ENCODE results near the gene PITPNM3.
"Not testable (repeated sequence)": the region's sequence is repeated elsewhere in the genome, so short reads cannot be mapped to it uniquely, and the experiment has no call there.

Gene PITPNM3

DNA sequence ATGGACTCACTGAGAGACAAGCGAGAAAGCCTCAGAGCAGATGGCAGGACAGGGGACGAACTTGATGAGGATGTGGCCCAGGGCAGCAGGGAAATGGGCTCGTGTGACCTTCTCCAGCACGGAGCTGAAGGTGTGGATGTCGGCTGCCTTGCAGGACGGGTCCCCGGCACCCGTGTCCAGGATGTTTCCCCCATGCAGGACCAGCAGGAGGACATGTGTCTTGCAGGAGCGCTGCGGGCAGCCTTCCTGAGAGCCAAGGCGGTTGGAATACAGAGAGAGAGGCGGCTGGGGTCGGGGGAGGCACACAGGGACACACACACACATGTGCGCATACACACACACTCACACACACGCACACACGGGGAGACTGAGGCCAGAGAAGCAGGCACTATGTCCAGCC, 72.8 kb downstream of the PITPNM3 start:
- no peak for DNase-seq (ENCODE audit: extremely low read depth in 1 of 2, low read depth in 1 of 2)

DNA sequence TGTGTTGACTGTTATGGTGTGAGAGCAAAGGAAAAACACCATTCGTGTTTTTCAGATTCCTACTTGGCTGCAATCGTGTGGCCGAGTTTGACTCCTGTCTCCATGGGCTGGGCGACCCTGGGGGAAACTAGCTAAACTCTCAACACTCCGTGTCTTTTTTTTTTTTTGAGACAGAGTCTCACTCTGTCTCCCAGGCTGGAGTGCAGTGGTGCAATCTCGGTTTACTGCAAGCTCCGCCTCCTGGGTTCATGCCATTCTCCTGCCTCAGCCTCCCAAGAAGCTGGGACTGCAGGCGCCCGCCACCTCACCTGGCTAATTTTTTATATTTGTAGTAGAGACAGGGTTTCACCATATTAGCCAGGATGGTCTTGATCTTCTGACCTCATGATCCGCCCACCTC, 73.6 kb downstream of the PITPNM3 start:
- not testable (repeated sequence) for DNase-seq (ENCODE audit: extremely low read depth in 1 of 2, low read depth in 1 of 2)

DNA sequence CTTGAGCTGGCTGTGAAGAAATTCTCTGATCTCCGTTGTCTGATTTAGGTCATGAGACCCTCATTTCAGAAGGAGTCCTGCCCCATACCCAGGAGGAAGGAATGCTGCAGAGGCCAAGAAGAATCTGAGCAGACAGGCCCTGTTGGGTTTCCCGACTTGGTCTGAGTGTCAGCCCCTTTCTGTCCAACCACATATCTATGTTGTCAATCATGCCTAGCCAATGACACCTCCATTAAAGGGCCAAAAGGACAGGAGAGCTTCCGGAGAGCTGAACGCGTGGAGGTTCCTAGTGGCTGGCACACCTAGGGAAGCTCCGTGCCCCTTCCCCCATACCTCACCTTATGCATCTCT, 74.3 kb downstream of the PITPNM3 start:
- DNase-seq (ENCODE audit: extremely low read depth in 1 of 2, low read depth in 1 of 2) = no peak

DNA sequence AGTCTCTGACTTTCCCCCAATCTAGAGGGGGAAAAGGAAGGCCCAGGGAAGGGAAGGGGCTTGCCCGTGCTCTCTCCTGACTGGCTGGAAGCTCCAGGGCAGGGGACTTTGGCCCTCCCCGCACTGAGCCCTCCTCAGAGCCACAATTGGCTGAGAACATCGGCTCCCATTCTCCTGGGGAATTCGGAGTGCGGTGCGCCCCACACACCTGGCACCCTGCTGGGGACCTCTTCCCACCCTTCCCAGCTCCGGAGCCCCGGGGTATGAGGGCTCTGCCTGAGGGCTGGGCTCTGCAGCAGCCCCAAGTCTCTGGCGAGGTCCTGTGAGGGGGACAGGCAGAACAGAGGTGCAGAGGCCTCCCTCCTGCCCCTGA, 76.1 kb downstream of the PITPNM3 start:
- no peak for DNase-seq (ENCODE audit: extremely low read depth in 1 of 2, low read depth in 1 of 2)

DNA sequence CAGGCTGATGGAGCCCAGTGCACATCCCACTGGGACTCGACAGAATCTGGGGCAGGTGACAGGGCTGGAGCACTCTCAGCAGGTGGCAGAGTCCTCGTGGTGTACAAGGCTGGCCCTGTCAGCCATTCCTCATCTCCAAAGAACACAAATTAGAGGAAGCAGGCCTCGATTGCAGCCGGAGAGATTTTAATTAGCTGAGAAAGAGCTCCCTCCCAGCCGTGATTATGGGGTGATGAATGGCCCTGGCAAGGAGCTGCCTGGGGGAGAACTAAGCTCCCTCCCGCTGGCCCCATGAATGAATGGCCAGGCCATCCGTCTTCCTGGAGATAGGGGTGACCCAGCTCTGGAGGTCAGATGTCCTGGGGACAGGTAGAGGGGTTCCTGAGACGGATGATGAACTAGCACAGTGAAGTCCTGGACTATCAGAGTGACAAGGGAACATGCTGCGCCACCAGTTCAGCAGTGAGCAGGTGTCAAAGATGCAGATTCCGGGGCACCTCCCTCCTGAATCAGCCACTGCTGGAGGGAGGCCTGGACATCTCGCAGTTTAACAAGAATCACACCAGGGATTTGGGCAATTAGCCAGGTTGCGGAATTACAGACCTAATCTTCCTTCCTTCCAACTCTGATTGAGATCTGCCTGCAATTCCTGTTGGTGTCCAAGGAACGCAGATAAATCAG, 76.6 kb downstream of the PITPNM3 start:
- no peak for DNase-seq (ENCODE audit: extremely low read depth in 1 of 2, low read depth in 1 of 2)

DNA sequence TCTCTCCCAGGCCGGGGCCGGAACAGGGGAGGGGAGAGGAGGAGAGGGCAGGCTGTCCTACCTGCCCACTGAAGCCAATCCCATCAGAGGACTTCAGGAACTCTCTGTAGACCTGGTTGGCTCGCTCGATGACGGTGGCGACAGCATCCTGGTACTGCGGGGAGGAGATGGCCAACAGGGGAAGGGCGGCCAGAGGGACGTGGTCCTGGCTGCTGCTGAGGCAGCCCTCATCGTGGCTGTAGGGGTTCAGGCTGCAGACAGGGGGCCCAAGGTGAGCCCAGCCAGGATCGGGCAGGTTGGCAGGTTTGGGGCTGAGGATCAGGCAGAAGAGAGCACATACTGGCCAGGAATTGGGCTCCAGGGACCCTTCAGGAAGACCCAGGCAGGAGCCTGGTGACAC, 77.9 kb downstream of the PITPNM3 start:
- DNase-seq (ENCODE audit: extremely low read depth in 1 of 2, low read depth in 1 of 2) = no peak

DNA sequence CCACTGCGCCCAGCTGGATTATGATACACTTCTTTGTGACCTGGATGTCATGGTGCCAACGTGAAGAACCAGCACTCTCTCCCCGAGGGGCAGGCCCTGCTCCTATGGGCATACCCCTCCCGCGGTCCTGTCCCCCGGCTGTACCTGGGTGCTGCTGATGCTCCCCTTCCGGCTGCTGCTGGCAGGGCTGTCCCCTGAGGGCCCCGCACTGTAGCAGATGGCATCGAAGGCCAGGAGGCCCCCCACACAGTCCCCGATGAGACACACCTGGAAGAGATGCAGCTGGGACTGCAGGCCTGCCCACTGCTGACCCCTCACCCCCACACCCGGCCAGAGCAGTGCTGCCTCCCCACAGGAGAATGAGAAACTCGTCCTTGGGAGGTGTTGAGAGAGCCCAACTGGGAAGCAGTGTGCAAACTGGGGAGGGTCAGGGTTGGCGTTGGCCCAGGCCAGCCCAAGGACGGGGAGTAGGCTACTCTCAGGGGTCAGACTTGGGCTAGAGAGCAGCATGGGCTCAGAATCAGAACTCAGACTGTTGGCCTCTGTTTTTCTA, 78.4 kb downstream of the PITPNM3 start:
- DNase-seq (ENCODE audit: extremely low read depth in 1 of 2, low read depth in 1 of 2) = no peak

DNA sequence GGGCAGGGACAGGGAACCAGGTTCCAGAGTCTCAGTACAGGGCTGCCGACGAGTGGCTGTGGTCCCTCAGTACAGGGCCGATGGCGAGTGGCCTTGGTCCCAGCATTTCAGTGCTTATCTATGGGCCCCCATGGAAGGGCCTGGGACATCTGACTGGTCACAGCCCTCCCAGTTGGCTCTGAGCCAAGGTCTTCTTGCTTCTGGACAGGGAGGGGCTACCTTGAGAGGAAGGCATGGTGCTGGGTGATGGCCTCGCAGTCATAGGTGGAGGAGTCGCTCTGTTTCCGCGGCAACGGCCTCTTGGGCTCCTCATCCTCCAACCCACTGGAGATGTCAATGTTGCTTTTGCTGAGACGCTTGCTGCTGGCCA, 79.6 kb downstream of the PITPNM3 start:
- DNase-seq (ENCODE audit: extremely low read depth in 1 of 2, low read depth in 1 of 2) = no peak

DNA sequence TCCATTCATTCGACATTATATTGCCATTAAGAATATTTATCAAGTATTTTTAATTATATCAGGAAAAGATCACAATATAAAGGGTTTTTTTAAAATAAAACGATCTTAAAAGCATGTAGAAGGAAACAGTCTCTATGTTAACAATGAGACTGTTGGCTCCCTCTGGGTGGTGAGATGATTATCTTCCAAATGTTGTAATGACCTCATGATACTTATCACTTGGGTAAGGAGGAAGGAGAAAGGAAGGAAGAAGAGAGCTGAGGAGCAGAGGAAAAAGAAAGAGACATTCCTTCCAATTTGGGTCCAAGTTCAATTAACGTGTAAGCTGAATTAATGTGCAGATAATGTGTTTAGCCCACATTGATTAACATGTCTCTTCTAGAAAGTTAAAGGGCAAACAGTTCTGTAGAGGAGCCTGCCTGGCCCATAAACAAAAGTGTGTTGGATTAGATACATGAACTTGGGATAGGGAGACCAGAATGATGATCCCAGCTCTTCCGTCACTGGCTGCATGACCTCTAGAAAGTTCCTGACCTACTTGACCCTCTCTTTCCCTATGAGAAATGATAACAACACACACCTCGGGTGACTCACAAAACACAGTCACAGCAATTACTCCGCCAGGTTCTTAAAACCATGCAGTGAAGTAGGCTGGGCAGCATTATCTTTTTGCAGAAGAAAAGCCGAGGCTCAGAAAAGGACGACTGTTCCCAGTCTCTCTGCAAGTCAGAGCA, 80.1 kb downstream of the PITPNM3 start:
- no peak for DNase-seq (ENCODE audit: extremely low read depth in 1 of 2, low read depth in 1 of 2)

DNA sequence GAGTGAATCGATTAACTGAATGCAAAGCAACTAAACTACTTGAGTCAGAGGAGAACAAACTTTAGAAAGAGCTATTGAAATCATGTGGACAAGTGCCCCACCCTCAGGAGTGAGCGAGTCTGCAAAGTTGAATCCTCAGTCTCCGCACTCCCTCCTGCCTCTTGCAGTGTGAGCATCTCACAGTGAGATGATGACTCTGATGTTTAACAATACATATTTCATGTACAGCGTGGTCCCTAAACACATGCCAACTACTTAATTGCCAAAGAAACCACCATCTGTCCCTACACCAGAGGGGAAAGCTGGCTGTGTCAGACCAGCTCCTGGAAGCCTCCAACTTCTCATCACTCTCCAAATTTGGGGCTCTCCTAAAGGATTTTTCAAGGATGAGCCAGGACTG, 80.9 kb downstream of the PITPNM3 start:
- no peak for DNase-seq (ENCODE audit: extremely low read depth in 1 of 2, low read depth in 1 of 2)

DNA sequence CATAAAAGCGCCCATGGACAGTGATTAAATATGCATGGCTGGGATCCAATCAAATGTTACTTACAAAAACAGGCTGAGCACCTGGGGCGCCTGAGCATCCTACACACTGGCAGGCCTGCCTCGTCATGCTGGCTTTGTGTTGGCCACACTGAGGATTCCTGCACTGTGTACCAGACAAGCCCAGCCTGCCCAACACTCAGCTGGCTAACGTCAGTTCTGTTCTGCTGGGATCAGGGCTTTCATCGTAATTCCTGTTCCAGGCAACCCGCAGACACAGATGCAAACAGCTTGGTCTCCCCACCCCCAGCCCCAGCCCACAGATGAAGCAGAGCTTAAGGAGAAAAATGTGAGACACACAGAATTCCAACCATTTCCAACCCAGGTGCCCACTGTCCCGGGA, 81.4 kb downstream of the PITPNM3 start:
- DNase-seq (ENCODE audit: extremely low read depth in 1 of 2, low read depth in 1 of 2) = no peak

DNA sequence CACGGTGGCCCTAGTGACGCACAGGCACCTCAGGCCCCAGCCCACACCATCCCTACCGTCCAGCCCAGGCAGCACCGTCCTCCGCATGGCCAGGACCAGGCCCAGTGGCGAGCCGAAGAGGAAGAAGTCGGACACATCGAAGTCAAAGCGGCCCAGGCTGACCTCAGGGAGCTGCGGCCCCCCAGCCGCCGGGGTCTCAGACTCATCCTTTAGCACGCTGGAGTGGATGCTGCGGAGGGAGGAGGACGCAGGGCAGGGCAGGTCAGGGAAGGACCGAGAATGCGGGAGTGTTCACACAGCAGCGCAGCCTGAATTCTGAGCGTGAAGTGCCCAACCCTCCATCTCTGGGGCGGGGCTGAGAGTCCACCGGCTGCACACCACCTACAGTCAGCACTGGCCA, 82.0 kb downstream of the PITPNM3 start:
- DNase-seq (ENCODE audit: extremely low read depth in 1 of 2, low read depth in 1 of 2) = no peak

DNA sequence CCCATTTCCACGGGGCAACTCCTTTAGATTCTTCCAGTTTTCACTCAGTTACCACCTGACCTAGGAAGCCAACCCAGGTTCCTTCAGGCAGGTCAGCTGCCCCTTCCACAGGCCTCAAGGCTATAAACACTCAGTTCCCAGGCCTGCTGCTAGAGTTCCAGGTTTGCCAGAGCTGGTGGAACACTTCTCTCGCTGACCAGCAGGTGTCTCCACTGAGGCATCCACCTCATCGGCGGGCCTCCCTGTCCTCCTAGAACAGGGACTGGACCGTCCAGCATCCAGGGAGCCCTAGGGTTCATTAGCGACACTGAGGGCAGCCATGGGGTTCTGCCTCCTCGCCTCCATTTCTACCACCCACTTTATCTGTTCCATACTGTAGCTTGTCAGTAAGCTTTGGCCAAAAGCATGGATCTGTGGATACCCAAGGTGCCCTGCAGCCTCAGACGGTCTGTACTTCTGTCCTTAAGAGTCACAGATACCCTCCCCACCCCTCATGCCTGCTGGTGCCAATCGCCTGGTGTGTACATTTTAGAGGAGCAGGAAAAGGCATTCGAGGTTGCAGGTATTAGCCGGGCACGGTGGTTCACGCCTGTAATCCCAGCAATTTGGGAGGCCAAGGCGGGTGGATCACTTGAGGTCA, 83.1 kb downstream of the PITPNM3 start:
- peak; percentile 19 to 46 for DNase-seq (ENCODE audit: extremely low read depth in 1 of 2, low read depth in 1 of 2)

DNA sequence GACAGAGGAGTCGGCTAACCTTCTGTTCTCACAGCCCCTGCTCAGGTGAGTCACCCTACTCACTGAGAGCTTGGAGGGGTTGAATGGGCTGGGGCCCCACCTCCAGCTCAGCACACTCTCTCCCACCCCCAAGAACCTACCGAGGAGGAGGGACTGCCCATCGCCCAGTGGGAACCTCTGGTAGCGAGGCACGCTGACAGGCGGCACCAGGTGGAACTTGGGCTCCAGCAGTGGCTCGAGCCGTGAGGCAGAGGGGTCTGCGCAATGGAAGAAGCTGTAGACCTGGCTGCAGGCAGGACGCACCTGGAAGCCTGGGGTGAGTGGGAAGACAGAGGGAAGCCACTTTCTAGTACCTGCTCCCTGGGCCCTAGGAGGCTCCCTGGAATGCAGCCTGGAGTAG, 83.8 kb downstream of the PITPNM3 start:
- DNase-seq (ENCODE audit: extremely low read depth in 1 of 2, low read depth in 1 of 2) = no peak

DNA sequence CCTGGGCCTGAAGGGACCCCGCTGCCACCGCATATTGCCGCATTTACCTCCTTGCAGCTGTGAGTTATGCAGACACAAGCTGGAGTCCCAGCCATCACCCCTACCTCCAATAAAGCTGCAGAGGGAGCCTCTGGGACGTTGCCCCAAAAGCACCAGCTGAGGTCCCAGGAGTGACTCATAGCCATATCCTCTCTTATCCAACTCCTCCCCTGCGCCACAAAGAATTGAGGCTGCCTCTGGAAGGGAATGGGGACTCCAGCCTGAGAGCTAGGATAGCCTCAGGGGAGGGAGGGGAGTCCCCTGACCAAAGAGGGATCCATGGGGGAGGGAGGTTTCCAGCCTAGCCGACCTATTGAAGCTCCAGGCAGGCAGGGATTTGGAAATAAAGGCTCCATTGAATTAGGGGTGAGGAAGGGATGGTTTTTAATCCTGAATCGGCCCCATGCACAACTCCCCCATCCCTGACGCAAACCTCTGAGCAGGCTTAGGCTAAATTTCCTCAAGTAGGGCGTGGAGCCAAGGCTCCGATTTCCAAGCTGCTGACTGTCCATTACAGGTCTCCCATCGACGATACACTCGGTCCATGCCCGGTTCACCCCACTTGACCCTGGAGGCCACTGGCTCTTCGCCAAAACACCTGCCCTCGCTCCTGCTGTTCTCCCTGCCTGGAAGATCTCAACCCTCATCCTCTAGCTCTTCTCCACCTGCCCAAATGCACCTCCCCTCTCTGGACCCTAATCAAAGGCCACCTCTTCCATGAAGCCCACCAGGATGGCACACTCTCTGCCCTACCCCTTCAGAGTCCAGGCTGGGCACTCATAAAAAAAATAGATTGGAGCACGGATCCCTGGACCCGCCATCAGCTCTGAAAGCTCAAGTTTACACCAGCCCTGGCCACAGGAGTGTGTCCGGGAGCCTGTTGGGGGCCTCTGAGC, 84.6 kb downstream of the PITPNM3 start:
- no peak for DNase-seq (ENCODE audit: extremely low read depth in 1 of 2, low read depth in 1 of 2)

DNA sequence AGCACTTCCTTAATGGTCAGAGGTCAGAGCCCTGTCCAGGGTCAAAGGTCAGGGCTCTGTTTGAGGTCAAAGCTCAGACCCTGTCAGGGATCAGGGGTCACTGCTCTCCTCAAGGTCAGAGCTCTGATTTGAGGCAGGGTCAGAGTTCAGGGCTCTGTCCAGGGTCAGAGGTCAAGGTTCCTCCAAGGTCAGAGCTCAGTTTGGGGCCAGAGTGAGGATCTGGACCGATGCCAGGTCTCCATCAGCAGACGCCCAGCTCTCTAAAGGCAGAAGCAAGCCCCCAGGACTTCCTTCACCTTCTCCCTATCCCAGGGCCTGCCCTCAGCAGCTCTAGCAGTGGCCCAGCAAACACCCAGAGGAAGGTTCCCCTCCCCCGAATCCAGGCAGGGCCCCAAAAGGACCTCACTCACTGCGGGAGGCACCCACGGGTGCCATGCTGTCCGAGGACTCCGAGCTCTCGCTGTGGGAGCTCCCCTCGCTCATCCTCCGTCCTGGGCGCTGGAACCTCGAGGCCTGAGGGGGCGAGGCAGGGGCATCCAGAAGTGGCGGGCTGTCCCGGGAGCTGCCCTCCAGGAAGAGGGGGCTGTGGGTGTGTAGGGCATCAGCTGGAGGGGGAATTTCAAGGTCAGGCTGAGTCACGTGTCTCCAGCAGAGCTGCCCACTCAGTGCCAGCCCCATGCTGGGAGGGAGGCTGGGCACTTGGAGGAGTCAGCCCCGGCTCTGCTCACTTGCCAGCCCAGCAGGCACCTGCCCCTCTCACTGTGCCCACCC, 85.4 kb downstream of the PITPNM3 start:
- no peak for DNase-seq (ENCODE audit: extremely low read depth in 1 of 2, low read depth in 1 of 2)

DNA sequence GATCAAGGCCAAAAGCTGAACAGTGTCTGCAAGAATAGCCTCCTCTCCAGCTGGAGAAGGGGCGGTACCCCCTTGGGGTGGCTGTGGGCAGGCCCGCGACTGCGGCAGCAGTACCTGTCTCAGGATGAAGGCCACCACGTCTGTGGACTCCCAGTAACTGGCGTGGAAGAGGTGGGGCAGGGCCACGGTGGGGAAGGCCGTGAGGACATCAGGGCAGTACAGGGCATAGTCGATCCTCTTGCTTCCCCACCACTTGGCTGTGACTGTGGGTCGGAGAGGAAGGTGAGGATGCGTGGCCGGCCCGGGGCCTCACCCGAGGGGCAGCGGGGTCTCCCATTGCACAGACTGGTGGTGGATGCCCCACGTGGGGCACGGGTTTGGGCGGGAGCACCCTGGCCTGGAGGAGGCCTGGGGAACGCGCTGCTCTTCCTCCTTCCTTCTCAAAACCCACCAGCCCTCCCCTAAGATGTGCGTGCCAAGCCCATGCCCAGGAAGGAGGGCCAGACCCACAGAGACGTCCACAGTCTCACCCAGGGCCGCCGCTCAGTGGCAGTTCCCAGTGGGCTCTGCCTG, 86.1 kb downstream of the PITPNM3 start:
- no peak for DNase-seq (ENCODE audit: extremely low read depth in 1 of 2, low read depth in 1 of 2)

DNA sequence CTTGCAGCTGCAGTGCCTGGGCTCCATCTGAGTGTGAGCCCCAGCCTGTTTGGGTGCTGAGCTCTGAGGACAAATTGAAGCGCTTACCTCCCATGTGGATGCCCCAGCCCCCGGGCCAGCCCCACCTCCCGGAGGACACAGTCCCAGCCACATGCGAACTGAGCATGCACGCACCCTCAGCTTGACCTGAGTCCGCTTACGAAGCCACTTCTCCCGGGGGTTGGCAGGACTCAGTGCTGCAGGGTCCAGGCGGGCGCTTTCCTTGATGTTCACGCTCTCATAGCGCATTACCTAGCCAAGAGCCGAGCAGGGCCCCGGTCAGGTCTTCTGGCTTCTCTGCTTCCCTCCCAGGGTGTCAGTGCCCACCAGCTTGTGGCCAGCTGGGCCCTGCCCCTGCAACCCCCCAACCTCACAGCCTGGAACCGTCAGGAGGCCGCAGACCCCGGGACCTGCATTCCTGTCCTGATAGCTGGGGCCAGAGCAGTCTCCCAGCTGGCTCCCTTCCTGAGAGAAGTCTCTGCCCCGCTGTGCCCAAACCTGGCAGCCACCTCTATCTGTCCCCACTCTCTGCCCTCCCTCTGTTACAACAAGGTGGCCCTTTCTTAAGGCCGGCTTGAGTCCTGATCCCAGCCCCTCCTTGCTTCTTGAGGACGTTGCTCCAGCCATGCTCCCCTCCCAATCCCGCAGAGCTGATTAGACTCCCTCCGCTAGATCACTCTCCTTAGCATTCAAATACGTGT, 88.1 kb downstream of the PITPNM3 start:
- no peak for DNase-seq (ENCODE audit: extremely low read depth in 1 of 2, low read depth in 1 of 2)

DNA sequence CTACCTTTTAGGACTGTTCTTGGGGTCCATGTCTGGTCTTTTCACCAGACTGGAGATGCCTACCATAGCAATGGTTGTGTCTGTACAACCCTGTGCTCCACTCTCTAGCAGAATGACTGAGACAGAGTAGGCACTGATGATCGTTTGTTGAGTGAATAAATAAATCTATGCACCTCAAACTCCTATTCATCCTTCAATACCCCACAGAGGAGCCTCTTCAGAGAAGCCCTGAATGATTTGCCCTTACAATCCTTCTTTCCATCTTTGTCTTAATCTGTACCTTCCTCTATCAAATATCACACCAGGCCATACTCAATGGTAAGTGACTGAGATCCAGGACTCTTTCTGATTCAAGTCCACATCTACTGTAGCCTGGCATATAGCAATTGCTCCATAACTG, 88.8 kb downstream of the PITPNM3 start:
- no peak for DNase-seq (ENCODE audit: extremely low read depth in 1 of 2, low read depth in 1 of 2)
